AG04450 (cell line): ENCODE results near the gene XPO4. TPM values are rescaled to one million over a fixed set of nuclear protein-coding genes. Genes with fewer than 3 reads are reported as not detected.
"Not testable (repeated sequence)": the region's sequence is repeated elsewhere in the genome, so short reads cannot be mapped to it uniquely, and the experiment has no call there.

Experiments used
- CTCF ChIA-PET: fragments of 300-600, 350-600 bp; formaldehyde crosslinking; extraction: SDS; loops from one replicate; lab custom pipeline; 2022; ENCODE audit warnings: antibody characterized with exemption, inconsistent platforms; lab: Charles Lee
- POLR2A ChIA-PET: fragments of 350-600 bp; formaldehyde crosslinking; extraction: SDS; loops from one replicate; lab custom pipeline; 2021; ENCODE audit warnings: antibody characterized with exemption, inconsistent platforms; lab: Yijun Ruan, JAX
- DNase-seq: peaks from one replicate; pipeline ENCODE4 v3.0.0-alpha.2; 2011; ENCODE audit warnings: low read depth, low spot score
- H3K27ac ChIP-seq: one replicate; pipeline ENCODE4 v1.5.1; 2012; ENCODE audit warnings: low read depth, low read length, control low read depth
- H3K27me3 ChIP-seq: one replicate; pipeline ENCODE4 v1.6.0; 2012; ENCODE audit warnings: low read length; ENCODE audit not compliant: control insufficient read depth, insufficient read depth
- H3K4me3 ChIP-seq: 2 replicates; pipeline ENCODE4 v1.5.1; 2011; ENCODE audit warnings: mild to moderate bottlenecking, low read depth, low read length, control low read depth
- H3K9me3 ChIP-seq: 2 replicates; pipeline ENCODE4 v1.5.1; 2012; ENCODE audit warnings: low read length; ENCODE audit not compliant: control insufficient read depth, insufficient read depth
- polyA plus RNA-seq: library from polyadenylated mRNA; depleted of rRNA; stranded (reverse); fragments of >200 nt; gene quantifications from 2 replicates; pipeline ENCODE4 v1.2.3, GENCODE V29; 2011
- TF ChIP-seq, protein P1 (sequence below): IDR thresholded peaks from 2 replicates; pipeline ENCODE4 v1.5.1; 2011; ENCODE audit warnings: low read depth, low read length, control low read depth, inconsistent platforms

Gene XPO4
- polyA plus RNA-seq, 1 experiment = 14.4 TPM

DNA sequence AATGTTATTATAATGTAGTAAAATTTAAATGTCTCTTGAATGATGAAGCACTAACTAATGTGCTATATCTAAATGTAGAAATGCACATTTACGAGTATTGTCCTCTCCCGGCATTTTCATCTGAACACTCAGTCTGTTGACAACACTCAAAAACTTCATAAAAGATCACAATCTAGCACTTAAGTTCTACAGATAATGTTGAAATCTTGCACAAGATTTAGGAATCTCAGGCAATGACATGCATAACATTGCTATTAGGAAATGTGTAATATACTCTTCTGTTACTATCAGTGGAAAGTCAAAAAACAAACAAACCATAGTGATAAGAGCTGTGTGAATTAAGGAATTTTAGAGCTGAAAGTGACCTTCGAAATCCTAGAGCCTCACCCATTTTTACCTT, 37.5 kb upstream of the XPO4 start:
- ChIA-PET CTCF (interaction anchor here (0.7 to 1.5 kb wide), 2 partner anchors 15 to 537 kb away, joined by 3 to 6 read pairs; no protein-coding TSS in a partner anchor), POLR2A (no interaction called here)
- no peak overlapping the region for H3K27ac ChIP-seq
- TF ChIP-seq, protein P1, sequence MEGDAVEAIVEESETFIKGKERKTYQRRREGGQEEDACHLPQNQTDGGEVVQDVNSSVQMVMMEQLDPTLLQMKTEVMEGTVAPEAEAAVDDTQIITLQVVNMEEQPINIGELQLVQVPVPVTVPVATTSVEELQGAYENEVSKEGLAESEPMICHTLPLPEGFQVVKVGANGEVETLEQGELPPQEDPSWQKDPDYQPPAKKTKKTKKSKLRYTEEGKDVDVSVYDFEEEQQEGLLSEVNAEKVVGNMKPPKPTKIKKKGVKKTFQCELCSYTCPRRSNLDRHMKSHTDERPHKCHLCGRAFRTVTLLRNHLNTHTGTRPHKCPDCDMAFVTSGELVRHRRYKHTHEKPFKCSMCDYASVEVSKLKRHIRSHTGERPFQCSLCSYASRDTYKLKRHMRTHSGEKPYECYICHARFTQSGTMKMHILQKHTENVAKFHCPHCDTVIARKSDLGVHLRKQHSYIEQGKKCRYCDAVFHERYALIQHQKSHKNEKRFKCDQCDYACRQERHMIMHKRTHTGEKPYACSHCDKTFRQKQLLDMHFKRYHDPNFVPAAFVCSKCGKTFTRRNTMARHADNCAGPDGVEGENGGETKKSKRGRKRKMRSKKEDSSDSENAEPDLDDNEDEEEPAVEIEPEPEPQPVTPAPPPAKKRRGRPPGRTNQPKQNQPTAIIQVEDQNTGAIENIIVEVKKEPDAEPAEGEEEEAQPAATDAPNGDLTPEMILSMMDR = no peak
- no peaks in the 10 kb centered on the region for H3K27me3 ChIP-seq
- H3K9me3 ChIP-seq = no peaks in the 10 kb centered on the region
- peak; percentile 4 for DNase-seq
- no peak overlapping the region for H3K4me3 ChIP-seq

DNA sequence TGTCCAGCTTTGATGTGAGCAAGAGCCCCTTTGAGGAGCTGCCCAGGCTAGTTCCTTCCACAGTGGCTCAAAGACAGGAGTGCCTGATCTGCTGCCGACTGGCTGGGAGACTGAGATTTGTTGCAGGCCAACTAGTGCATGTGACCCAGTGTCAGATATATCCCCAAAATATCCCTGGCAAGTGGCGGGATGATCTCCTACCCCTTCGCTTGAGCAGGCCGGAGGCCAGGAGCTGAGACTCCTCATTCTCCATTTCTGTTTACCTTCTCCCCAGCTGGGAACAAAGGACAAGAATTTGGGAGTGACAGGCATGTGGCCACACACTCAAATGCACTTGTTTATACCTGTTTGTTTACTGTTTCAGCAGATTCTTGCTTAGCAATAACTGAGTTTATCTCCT, 37.1 kb upstream of the XPO4 start:
- Histone ChIP-seq H3K9me3 (no peaks in the 10 kb centered on the region), H3K27me3 (no peaks in the 10 kb centered on the region), H3K4me3 (no peak overlapping the region), H3K27ac (no peak overlapping the region)
- no peak for DNase-seq
- POLR2A ChIA-PET = no interaction called here
- CTCF ChIA-PET = interaction anchor here (1.5 kb wide), 1 partner anchor 537 kb away, joined by 6 read pairs; no protein-coding TSS in a partner anchor
- TF ChIP-seq, protein P1 = no peak

DNA sequence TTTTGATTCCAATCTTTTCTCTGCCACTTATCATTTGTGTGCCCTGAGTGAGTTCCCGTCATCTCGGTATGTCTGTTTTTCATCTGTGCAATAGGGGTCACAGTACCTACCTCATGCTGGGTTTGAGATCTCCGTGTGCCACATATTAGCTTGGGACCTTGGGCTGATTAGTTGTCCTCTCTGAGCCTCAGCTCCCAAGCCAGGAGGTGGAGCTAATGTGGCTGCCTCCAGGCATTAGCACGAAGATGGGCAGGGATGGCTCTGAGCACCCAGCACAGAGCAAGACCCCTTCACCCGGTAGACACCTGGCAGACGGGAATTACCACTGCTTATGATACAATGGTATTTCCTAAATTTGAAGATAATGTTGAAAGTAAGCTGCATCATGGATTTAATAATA, 35.8 kb upstream of the XPO4 start:
- CTCF ChIA-PET = interaction anchor here (1.9 kb wide), 1 partner anchor 539 kb away, joined by 7 read pairs; no protein-coding TSS in a partner anchor
- TF ChIP-seq, protein P1 = no peak
- POLR2A ChIA-PET = no interaction called here
- H3K9me3 ChIP-seq = no peaks in the 10 kb centered on the region
- H3K27ac ChIP-seq = no peak overlapping the region
- DNase-seq = no peak
- H3K27me3 ChIP-seq = no peaks in the 10 kb centered on the region
- H3K4me3 ChIP-seq = no peak overlapping the region

DNA sequence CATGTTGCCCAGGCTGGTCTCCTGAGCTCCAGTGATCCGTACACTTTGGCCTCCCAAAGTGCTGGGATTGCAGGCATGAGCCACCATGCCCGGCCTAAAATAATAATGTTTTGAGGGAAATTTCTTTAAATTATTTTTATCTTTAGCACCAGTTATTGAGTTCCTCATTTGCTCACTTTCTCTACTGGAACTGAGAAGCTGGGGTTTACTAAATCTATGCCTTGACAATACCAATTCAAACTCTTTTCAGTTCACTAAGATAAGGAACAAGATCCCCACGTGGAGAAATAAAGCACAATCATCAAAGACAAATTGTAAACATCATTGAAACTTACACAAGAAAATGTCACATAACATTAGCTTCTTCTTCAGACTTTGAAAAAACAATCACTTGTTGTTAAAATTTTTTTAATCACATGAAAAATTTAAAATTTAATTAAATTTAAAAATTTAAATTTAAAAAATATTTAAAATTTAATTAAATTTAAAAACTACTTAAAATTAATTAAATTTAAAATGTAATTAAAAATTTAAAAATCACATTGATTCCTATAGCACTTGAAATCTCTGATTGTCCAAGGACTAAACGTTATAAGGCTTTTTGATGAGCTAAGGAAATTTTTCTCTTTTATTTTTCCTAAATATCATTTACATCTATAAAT, 25.2 kb upstream of the XPO4 start:
- no peak for DNase-seq
- Histone ChIP-seq H3K4me3 (no peak overlapping the region), H3K9me3 (no peaks in the 10 kb centered on the region), H3K27ac (no peak overlapping the region), H3K27me3 (no peaks in the 10 kb centered on the region)
- CTCF ChIA-PET = interaction anchor here (0.6 to 1.8 kb wide), 7 partner anchors 58 to 731 kb away, joined by 3 to 9 read pairs (median 3); no protein-coding TSS in a partner anchor
- TF ChIP-seq, protein P1 = no peak
- POLR2A ChIA-PET = no interaction called here

DNA sequence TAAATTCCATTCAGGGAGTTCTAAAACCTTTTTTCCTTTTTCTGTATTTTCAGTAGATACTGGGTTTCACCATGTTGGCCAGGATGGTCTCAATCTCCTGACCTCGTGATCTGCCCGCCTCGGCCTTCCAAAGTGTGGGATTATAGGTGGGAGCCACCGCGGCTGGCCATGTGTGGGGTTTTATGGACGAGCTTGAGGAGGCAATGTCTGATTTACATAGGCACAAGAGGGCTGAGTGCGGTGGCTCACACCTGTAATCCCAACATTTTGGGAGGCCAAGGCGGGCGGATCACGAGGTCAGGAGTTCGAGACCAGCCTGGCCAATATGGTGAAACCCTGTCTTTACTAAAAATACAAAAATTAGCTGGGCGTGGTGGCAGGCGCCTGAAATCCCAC, 22.8 kb upstream of the XPO4 start:
- not testable (repeated sequence) for H3K27me3 ChIP-seq

More for the DNA sequence above, 22.8 kb upstream of the XPO4 start:
- H3K27ac ChIP-seq, H3K9me3 ChIP-seq, DNase-seq, H3K4me3 ChIP-seq: not testable (repeated sequence)
- ChIA-PET CTCF (interaction anchor here (0.6 to 3.7 kb wide), 29 partner anchors 8 to 746 kb away, joined by 3 to 26 read pairs (median 4); no protein-coding TSS in a partner anchor), POLR2A (interaction anchor here (0.6 kb wide), 1 partner anchor 112 kb away, joined by 4 read pairs; no protein-coding TSS in a partner anchor)
